Esophagus (tissue), 2 donors: ENCODE measurements around the gene TRDN. TPM values are rescaled to one million over a fixed set of nuclear protein-coding genes. Genes with fewer than 3 reads are reported as not detected.

Experiments used
- H3K27ac ChIP-seq, 2 donors: one replicate each; pipeline ENCODE4 v1.5.1; 2013; ENCODE audit warnings: low read depth in 2 of 2, mild to moderate bottlenecking in 2 of 2, inconsistent platforms in 1 of 2, low read length in 1 of 2, moderate library complexity in 1 of 2
- H3K27me3 ChIP-seq, 2 donors: one replicate each; pipeline ENCODE4 v1.6.1; 2013; ENCODE audit warnings: low read length in 2 of 2, control low read depth in 1 of 2, mild to moderate bottlenecking in 1 of 2; ENCODE audit not compliant: insufficient read depth in 2 of 2, control insufficient read depth in 1 of 2
- H3K36me3 ChIP-seq, 2 donors: one replicate each; pipeline ENCODE4 v1.6.1; 2013; ENCODE audit warnings: low read length in 1 of 2; ENCODE audit not compliant: control insufficient read depth in 2 of 2, insufficient read depth in 2 of 2
- H3K4me1 ChIP-seq, 2 donors: one replicate each; pipeline ENCODE4 v1.6.1; 2013; ENCODE audit warnings: low read length in 1 of 2; ENCODE audit not compliant: control insufficient read depth in 2 of 2, insufficient read depth in 2 of 2
- H3K4me3 ChIP-seq, 2 donors: one replicate each; pipeline ENCODE4 v1.5.1; 2013; ENCODE audit warnings: low read length in 2 of 2, mild to moderate bottlenecking in 2 of 2, low read depth in 1 of 2, moderate library complexity in 1 of 2
- H3K9me3 ChIP-seq, 2 donors: one replicate each; pipeline ENCODE4 v1.6.1; 2013; ENCODE audit warnings: mild to moderate bottlenecking in 2 of 2, low read depth in 1 of 2, low read length in 1 of 2, moderate library complexity in 1 of 2; ENCODE audit not compliant: control insufficient read depth in 2 of 2, insufficient read depth in 1 of 2
- WGBS, 2 donors: extraction: QIAGEN DNeasy Blood & Tissue Kit; methylation state at CpG; one replicate each; pipeline ENCODE4 v1.1.7; 2013; 5-methylcytosine and 5-hydroxymethylcytosine counted together
- polyA plus RNA-seq, 2 donors: library from polyadenylated mRNA; stranded (reverse); fragments of 200-250 nt; gene quantifications; one replicate each; pipeline ENCODE4 v1.2.3, GENCODE V29; 2013
- donor health status: healthy with polysubstance abuse.
- donor health status: Bipolar disorder and iron deficiency.

The TRDN gene
- polyA plus RNA-seq, 2 donors = 0.01 TPM; not detected in 1

- Histone ChIP-seq H3K36me3 (no peaks in the 10 kb centered on the region), H3K4me1 (no peaks in the 10 kb centered on the region), H3K9me3 (no peaks in the 10 kb centered on the region), H3K27me3 (no peaks in the 10 kb centered on the region), H3K4me3 (no peak overlapping the region), H3K27ac (no peak overlapping the region)
- 65 to 87% methylated on average over 3 of the region's 3 CpGs for WGBS, 2 donors
Observed at GRCh38 chr6:123527406-123527805, 109.3 kb downstream of the TRDN start.

- Histone ChIP-seq H3K27ac (no peak overlapping the region), H3K9me3 (no peaks in the 10 kb centered on the region), H3K27me3 (no peaks in the 10 kb centered on the region), H3K4me3 (no peak overlapping the region), H3K36me3 (no peaks in the 10 kb centered on the region), H3K4me1 (no peaks in the 10 kb centered on the region)
- 81 to 91% methylated on average over 2 of the region's 2 CpGs for WGBS, 2 donors
Observed at GRCh38 chr6:123526128-123526527, 110.6 kb downstream of the TRDN start.

GRCh38 chr6:123524781-123525180, 112.0 kb downstream of the TRDN start:
- WGBS, 2 donors = 77 to 78% methylated on average over 1 of the region's 1 CpG
- Histone ChIP-seq H3K36me3 (no peaks in the 10 kb centered on the region), H3K9me3 (no peaks in the 10 kb centered on the region), H3K4me3 (no peak overlapping the region), H3K4me1 (no peaks in the 10 kb centered on the region), H3K27ac (no peak overlapping the region), H3K27me3 (no peaks in the 10 kb centered on the region)

GRCh38 chr6:123520217-123520616, 116.5 kb downstream of the TRDN start:
- no peaks in the 10 kb centered on the region for H3K4me1 ChIP-seq
- H3K36me3 ChIP-seq = no peaks in the 10 kb centered on the region
- WGBS, 2 donors = 79 to 81% methylated on average over 3 of the region's 3 CpGs
- no peaks in the 10 kb centered on the region for H3K9me3 ChIP-seq
- H3K27ac ChIP-seq = no peak overlapping the region
- no peak overlapping the region for H3K4me3 ChIP-seq
- H3K27me3 ChIP-seq = no peaks in the 10 kb centered on the region

- no peaks in the 10 kb centered on the region for H3K27me3 ChIP-seq
- H3K9me3 ChIP-seq = no peaks in the 10 kb centered on the region
- H3K4me1 ChIP-seq = no peaks in the 10 kb centered on the region
- no peak overlapping the region for H3K4me3 ChIP-seq
- no peak overlapping the region for H3K27ac ChIP-seq
- H3K36me3 ChIP-seq = no peaks in the 10 kb centered on the region
Observed at GRCh38 chr6:123519189-123519505, 117.6 kb downstream of the TRDN start.

GRCh38 chr6:123518441-123519188, 118.1 kb downstream of the TRDN start:
- H3K9me3 ChIP-seq = no peaks in the 10 kb centered on the region
- H3K27me3 ChIP-seq = no peaks in the 10 kb centered on the region
- H3K36me3 ChIP-seq = no peaks in the 10 kb centered on the region
- H3K4me1 ChIP-seq = no peaks in the 10 kb centered on the region
- no peak overlapping the region for H3K4me3 ChIP-seq
- H3K27ac ChIP-seq = no peak overlapping the region
- WGBS, 2 donors = 76 to 77% methylated on average over 5 of the region's 5 CpGs

GRCh38 chr6:123515715-123516114, 121.0 kb downstream of the TRDN start:
- Histone ChIP-seq H3K27ac (no peak overlapping the region), H3K4me1 (no peaks in the 10 kb centered on the region), H3K4me3 (no peak overlapping the region), H3K27me3 (no peaks in the 10 kb centered on the region), H3K9me3 (no peaks in the 10 kb centered on the region), H3K36me3 (no peaks in the 10 kb centered on the region)
- 78 to 80% methylated on average over 2 of the region's 2 CpGs for WGBS, 2 donors

GRCh38 chr6:123509112-123509511, 127.6 kb downstream of the TRDN start:
- WGBS, 2 donors = 0 to 46% methylated on average over 1 of the region's 1 CpG
- Histone ChIP-seq H3K4me3 (no peak overlapping the region), H3K27ac (no peak overlapping the region), H3K36me3 (no peaks in the 10 kb centered on the region), H3K9me3 (no peaks in the 10 kb centered on the region), H3K4me1 (no peaks in the 10 kb centered on the region), H3K27me3 (no peaks in the 10 kb centered on the region)

GRCh38 chr6:123508290-123508689, 128.5 kb downstream of the TRDN start:
- 37 to 63% methylated on average over 2 of the region's 2 CpGs for WGBS, 2 donors
- Histone ChIP-seq H3K4me1 (no peaks in the 10 kb centered on the region), H3K4me3 (no peak overlapping the region), H3K36me3 (no peaks in the 10 kb centered on the region), H3K27ac (no peak overlapping the region), H3K27me3 (no peaks in the 10 kb centered on the region), H3K9me3 (no peaks in the 10 kb centered on the region)

- 46 to 71% methylated on average over 2 of the region's 2 CpGs for WGBS, 2 donors
- Histone ChIP-seq H3K27me3 (no peaks in the 10 kb centered on the region), H3K4me1 (no peaks in the 10 kb centered on the region)
Observed at GRCh38 chr6:123507582-123507981, 129.2 kb downstream of the TRDN start.

More at GRCh38 chr6:123507582-123507981, 129.2 kb downstream of the TRDN start:
- H3K4me3 ChIP-seq = no peak overlapping the region
- H3K9me3 ChIP-seq = no peaks in the 10 kb centered on the region
- no peaks in the 10 kb centered on the region for H3K36me3 ChIP-seq
- no peak overlapping the region for H3K27ac ChIP-seq
